Epithelial cell of esophagus (primary cell): ENCODE results near the gene STK32B.

Source experiments
- DNase-seq: peaks from one replicate; pipeline ENCODE4 v3.0.0; 2010; ENCODE audit warnings: low read depth
- H3K4me3 ChIP-seq: 2 replicates; pipeline ENCODE4 v1.5.1; 2011; ENCODE audit warnings: mild to moderate bottlenecking, low read length, control low read depth
- CTCF ChIP-seq: IDR thresholded peaks from 2 replicates; pipeline ENCODE4 v1.5.1; 2011; ENCODE audit warnings: low read depth, mild to moderate bottlenecking, low read length, control low read depth, inconsistent platforms; ENCODE audit not compliant: insufficient read depth; ENCODE audit errors: missing control alignments

The STK32B gene

GRCh38 chr4:5012244-5012898, 38.9 kb upstream of the STK32B start:
- TF ChIP-seq CTCF, result no peak

DNA sequence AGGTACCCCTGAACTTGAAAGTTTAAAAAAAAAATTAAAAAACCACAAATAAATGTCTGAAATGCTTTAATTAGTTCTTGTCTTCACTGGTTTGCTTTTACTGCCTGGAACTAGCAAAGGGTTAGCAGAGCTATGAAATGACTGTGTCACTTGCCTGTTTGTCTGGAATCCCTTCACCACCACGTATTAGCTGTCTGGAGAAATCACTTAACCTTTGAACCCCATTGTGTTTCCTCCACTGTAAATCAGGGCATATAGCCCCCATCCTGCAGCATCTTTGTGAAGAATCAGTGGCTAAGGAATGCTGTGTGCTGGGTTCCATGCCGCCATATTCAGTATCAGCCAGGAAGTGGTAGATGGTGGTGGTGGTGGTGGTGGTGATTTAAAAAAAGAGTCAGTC, 38.3 kb upstream of the STK32B start:
- no peak for TF ChIP-seq CTCF
- no peak overlapping the region for H3K4me3 ChIP-seq
- no peak for DNase-seq

More at GRCh38 chr4:5012244-5012898, 38.9 kb upstream of the STK32B start:
- no peak for DNase-seq
- H3K4me3 ChIP-seq, result no peak overlapping the region

DNA sequence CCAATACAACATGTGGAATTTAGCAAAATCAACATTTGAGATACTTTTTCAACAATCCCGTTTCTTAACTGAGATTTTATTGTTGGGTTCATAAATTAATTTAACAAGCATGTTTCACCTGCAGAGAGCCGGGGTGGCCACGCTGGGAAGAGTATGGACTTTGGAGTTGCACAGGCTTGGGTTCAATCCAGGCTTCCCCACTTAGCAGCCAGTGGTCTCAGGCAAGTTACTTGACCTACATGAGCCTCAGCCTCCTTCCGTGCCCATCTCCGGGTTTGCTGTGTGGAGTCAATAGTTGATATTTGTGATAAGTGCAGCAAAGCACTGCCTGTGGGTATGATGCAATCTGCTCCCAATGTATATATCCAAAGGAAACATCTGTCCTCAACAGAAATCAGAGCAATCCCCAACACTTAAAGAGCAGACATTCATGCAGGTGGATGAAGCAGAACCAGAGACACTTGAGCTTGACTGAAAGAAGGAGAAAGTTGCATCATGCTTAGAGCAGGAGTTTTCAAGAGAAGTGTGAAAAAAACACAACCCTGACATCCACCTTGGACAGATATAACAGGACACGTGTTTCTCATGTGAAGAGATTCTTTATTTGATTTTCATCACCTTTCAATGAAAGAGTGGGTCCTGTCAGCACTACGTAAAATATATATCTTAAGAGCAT, 37.1 kb upstream of the STK32B start:
- no peak overlapping the region for H3K4me3 ChIP-seq
- no peak for DNase-seq
- no peak for TF ChIP-seq CTCF

GRCh38 chr4:5018096-5018495, 33.2 kb upstream of the STK32B start:
- no peak overlapping the region for H3K4me3 ChIP-seq
- DNase-seq, result no peak

DNA sequence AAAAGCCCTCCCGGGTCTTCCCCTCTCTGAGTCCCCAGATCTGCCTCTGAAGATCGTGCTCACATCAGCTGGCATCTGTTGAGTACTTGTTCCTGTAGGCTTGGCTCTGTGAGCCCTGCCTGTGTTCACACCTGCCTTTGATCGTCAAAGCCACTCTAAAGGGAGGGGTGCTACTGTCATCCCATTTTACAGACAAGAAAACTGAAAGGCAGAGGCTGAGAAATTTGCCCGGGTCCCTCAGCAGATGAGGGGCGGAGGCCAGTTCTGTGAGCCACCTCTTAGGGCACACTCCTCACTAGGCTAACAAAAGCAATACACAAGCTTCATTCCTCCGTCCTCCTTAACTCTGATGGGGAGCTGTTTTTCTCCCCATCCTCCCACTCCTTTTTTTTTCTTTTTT, 32.7 kb upstream of the STK32B start:
- H3K4me3 ChIP-seq, result no peak overlapping the region

More at GRCh38 chr4:5018096-5018495, 33.2 kb upstream of the STK32B start:
- TF ChIP-seq CTCF, result no peak

DNA sequence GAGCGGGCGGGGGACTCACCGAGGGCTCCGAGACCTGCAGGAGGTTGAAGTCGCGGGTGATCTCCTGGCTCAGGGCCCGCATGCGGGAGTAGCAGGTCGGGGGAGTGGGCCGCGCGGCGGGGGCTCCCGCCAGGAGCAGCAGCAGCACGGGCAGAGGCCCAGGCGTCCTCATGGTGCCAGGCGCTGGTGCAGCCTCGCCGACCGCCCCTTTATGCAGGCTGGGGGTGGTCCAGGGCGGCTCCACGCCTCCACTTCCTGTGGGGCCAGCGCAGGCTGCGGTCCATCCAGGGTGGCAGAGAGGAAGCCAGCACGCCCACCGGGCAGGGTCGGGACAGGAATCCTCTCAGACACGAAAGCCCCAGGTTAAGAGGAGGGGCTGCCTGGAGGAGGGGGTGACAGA, 32.0 kb upstream of the STK32B start, which contains the start of gene CYTL1:
Gene CYTL1, minus strand, starts transcription at position 185 of the 400 bp plus-strand sequence. Its CDS starts 13 bp downstream, at position 172.
- TF ChIP-seq CTCF, result no peak
- no peak within 1 kb of the TSS for H3K4me3 ChIP-seq
- no peak for DNase-seq

More for the DNA sequence above, 32.7 kb upstream of the STK32B start:
- no peak for TF ChIP-seq CTCF
- DNase-seq, result no peak
